HG03521 (cell line): ENCODE results near the gene ANKS6.

Experiments
- ATAC-seq: cut with Tn5 transposase; IDR thresholded peaks from one replicate; pipeline ENCODE4 v1.9.1; 2021; ENCODE audit warnings: mild to moderate bottlenecking, moderate library complexity; ENCODE audit not compliant: unreplicated experiment

The ANKS6 gene

GRCh38 chr9:98796364-98797101 lies at the start of gene ANKS6:
TSS of gene ANKS6 (minus strand) at chr9:98796555. CDS start at chr9:98796491, 64 bp downstream.
- peak; percentile 77 for ATAC-seq

- ATAC-seq = no peak
Measured at GRCh38 chr9:98846081-98846480, 49.7 kb upstream of the ANKS6 start.

- no peak for ATAC-seq
Measured at GRCh38 chr9:98842510-98842909, 46.2 kb upstream of the ANKS6 start.

- no peak for ATAC-seq
Measured at GRCh38 chr9:98839724-98840123, 43.4 kb upstream of the ANKS6 start.

- ATAC-seq = no peak
Measured at GRCh38 chr9:98838868-98839565, 42.7 kb upstream of the ANKS6 start.

GRCh38 chr9:98838155-98838867 lies 42.0 kb upstream of the ANKS6 start:
- ATAC-seq = no peak

- no peak for ATAC-seq
Measured at GRCh38 chr9:98837516-98837915, 41.2 kb upstream of the ANKS6 start.

GRCh38 chr9:98836206-98836605 lies 39.9 kb upstream of the ANKS6 start:
- no peak for ATAC-seq

GRCh38 chr9:98834386-98834785 lies 38.0 kb upstream of the ANKS6 start:
- ATAC-seq = no peak

- no peak for ATAC-seq
Measured at GRCh38 chr9:98833090-98833956, 37.0 kb upstream of the ANKS6 start.

- ATAC-seq = no peak
Measured at GRCh38 chr9:98832768-98833089, 36.4 kb upstream of the ANKS6 start.

GRCh38 chr9:98831696-98832095 lies 35.3 kb upstream of the ANKS6 start:
- ATAC-seq = no peak

- ATAC-seq = no peak
Measured at GRCh38 chr9:98830554-98830953, 34.2 kb upstream of the ANKS6 start.

- no peak for ATAC-seq
Measured at GRCh38 chr9:98829766-98830165, 33.4 kb upstream of the ANKS6 start.

- ATAC-seq = no peak
Measured at GRCh38 chr9:98826716-98827115, 30.4 kb upstream of the ANKS6 start.

- no peak for ATAC-seq
Measured at GRCh38 chr9:98825414-98825813, 29.1 kb upstream of the ANKS6 start.

- ATAC-seq = no peak
Measured at GRCh38 chr9:98823666-98824334, 27.4 kb upstream of the ANKS6 start.

- no peak for ATAC-seq
Measured at GRCh38 chr9:98822661-98823060, 26.3 kb upstream of the ANKS6 start.

- ATAC-seq = no peak
Measured at GRCh38 chr9:98821831-98822230, 25.5 kb upstream of the ANKS6 start.

- ATAC-seq = no peak
Measured at GRCh38 chr9:98819231-98819630, 22.9 kb upstream of the ANKS6 start.
